Measurements from ENCODE around the gene EFCAB10. TPM values are rescaled to one million over a fixed set of nuclear protein-coding genes. Genes with fewer than 3 reads are reported as not detected.

The EFCAB10 gene
- total and polyA plus RNA-seq, 2 of the 13 experiments (the other 11 are each of a cell fraction or from before 2014, with no cell fraction given), result 0.40 TPM; not detected in 1

GRCh38 chr7:105531792-105532671, 49.3 kb downstream of the EFCAB10 start, which contains the start of gene RINT1 (continued):
- TF ChIP-seq, protein P1, sequence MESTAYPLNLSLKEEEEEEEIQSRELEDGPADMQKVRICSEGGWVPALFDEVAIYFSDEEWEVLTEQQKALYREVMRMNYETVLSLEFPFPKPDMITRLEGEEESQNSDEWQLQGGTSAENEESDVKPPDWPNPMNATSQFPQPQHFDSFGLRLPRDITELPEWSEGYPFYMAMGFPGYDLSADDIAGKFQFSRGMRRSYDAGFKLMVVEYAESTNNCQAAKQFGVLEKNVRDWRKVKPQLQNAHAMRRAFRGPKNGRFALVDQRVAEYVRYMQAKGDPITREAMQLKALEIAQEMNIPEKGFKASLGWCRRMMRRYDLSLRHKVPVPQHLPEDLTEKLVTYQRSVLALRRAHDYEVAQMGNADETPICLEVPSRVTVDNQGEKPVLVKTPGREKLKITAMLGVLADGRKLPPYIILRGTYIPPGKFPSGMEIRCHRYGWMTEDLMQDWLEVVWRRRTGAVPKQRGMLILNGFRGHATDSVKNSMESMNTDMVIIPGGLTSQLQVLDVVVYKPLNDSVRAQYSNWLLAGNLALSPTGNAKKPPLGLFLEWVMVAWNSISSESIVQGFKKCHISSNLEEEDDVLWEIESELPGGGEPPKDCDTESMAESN (CRISPR knock-in tag; conservative IDR thresholded peaks at IDR 0.05), result peak; percentile 78; the same call in 1 of the 2 replicates
- TF ChIP-seq PBX3 (CRISPR knock-in tag; IDR thresholded peaks at IDR 0.05; ENCODE audit: borderline replicate concordance) (no peak), REPIN1 (CRISPR knock-in tag; IDR thresholded peaks at IDR 0.05; ENCODE audit: borderline replicate concordance, low read depth) (0 out of 2 replicates have a peak, but pooled peaks have one; percentile 45), SATB2 (CRISPR knock-in tag; IDR thresholded peaks at IDR 0.05) (no peak), FOXJ3 (CRISPR knock-in tag; IDR thresholded peaks at IDR 0.05; ENCODE audit: borderline replicate concordance) (no peak), RELA (CRISPR knock-in tag; IDR thresholded peaks at IDR 0.05) (peak; percentile 89), LCORL (IDR thresholded peaks at IDR 0.05) (no peak), LCORL (CRISPR knock-in tag; IDR thresholded peaks at IDR 0.05) (peak; percentile 72), ZNF678 (CRISPR knock-in tag; IDR thresholded peaks at IDR 0.05) (peak; percentile 85; the same call in 1 of the 2 replicates), ZNF512B (CRISPR knock-in tag; IDR thresholded peaks at IDR 0.05; ENCODE audit: borderline replicate concordance) (0 out of 2 replicates have a peak, but pooled peaks have one; percentile 47)
- TF ChIP-seq, protein P2, sequence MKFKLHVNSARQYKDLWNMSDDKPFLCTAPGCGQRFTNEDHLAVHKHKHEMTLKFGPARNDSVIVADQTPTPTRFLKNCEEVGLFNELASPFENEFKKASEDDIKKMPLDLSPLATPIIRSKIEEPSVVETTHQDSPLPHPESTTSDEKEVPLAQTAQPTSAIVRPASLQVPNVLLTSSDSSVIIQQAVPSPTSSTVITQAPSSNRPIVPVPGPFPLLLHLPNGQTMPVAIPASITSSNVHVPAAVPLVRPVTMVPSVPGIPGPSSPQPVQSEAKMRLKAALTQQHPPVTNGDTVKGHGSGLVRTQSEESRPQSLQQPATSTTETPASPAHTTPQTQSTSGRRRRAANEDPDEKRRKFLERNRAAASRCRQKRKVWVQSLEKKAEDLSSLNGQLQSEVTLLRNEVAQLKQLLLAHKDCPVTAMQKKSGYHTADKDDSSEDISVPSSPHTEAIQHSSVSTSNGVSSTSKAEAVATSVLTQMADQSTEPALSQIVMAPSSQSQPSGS (CRISPR knock-in tag; IDR thresholded peaks at IDR 0.05), result peak; percentile 68; the same call in 1 of the 2 replicates
- TF ChIP-seq, protein P3, sequence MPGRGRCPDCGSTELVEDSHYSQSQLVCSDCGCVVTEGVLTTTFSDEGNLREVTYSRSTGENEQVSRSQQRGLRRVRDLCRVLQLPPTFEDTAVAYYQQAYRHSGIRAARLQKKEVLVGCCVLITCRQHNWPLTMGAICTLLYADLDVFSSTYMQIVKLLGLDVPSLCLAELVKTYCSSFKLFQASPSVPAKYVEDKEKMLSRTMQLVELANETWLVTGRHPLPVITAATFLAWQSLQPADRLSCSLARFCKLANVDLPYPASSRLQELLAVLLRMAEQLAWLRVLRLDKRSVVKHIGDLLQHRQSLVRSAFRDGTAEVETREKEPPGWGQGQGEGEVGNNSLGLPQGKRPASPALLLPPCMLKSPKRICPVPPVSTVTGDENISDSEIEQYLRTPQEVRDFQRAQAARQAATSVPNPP (CRISPR knock-in tag; IDR thresholded peaks at IDR 0.05), result no peak
